GM12878 (cell line): ENCODE data around the gene CKAP5. TPM values are rescaled to one million over a fixed set of nuclear protein-coding genes. Genes with fewer than 3 reads are reported as not detected.

Experiments
- ASH2L ChIP-seq: fragments of 300-600, 200-600 bp; sonication (generic); IDR thresholded peaks from 2 replicates; pipeline ENCODE4 v1.6.1; 2017; ENCODE audit warnings: low read depth, mild to moderate bottlenecking, borderline replicate concordance
- ATF7 ChIP-seq: fragments of 450-650 bp; IDR thresholded peaks from 2 replicates; pipeline ENCODE4 v1.6.1; 2016; ENCODE audit warnings: low read depth, mild to moderate bottlenecking
- BACH1 ChIP-seq: fragments of 450-650 bp; IDR thresholded peaks from 2 replicates; pipeline ENCODE4 v1.6.1; 2017; ENCODE audit warnings: mild to moderate bottlenecking, borderline replicate concordance
- BHLHE40 ChIP-seq, 2 experiments: fragments of 450-650 bp in 1 of 2; IDR thresholded peaks; 2 replicates each; pipeline ENCODE4 v1.6.1; 2011 to 2017; ENCODE audit warnings: low read depth in 2 of 2, borderline replicate concordance in 1 of 2, improper control_type of control experiment in 1 of 2, low read length in 1 of 2, mild to moderate bottlenecking in 1 of 2
- BRCA1 ChIP-seq: IDR thresholded peaks from 2 replicates; pipeline ENCODE4 v1.6.1; 2011; ENCODE audit warnings: low read depth, low read length, improper control_type of control experiment
- CBX3 ChIP-seq: fragments of 200-600 bp; sonication (generic); IDR thresholded peaks from 2 replicates; pipeline ENCODE4 v1.6.1; 2016; ENCODE audit warnings: low read depth, borderline replicate concordance
- CEBPB ChIP-seq, 2 experiments: fragments of 150-350 bp in 1 of 2; IDR thresholded peaks; 2 replicates each; pipeline ENCODE4 v1.6.1; 2012 to 2014; ENCODE audit warnings: low read depth in 2 of 2, low read length in 2 of 2, borderline replicate concordance in 1 of 2, inconsistent platforms in 1 of 2
- CHD1 ChIP-seq: IDR thresholded peaks from 2 replicates; pipeline ENCODE4 v1.6.1; 2012; ENCODE audit warnings: low read depth, low read length, improper control_type of control experiment
- ELK1 ChIP-seq: IDR thresholded peaks from 2 replicates; pipeline ENCODE4 v1.6.1; 2012; ENCODE audit warnings: low read depth, low read length, improper control_type of control experiment
- FOXK2 ChIP-seq: fragments of 450-650 bp; IDR thresholded peaks from 2 replicates; pipeline ENCODE4 v1.6.1; 2017; ENCODE audit warnings: mild to moderate bottlenecking, moderate library complexity
- LARP7 ChIP-seq: fragments of 450-650 bp; IDR thresholded peaks from 2 replicates; pipeline ENCODE4 v1.6.1; 2017; ENCODE audit warnings: mild to moderate bottlenecking
- MEF2B ChIP-seq: fragments of 450-650 bp; IDR thresholded peaks from 2 replicates; pipeline ENCODE4 v1.6.1; 2018; ENCODE audit warnings: mild to moderate bottlenecking, moderate library complexity; ENCODE audit not compliant: partially characterized antibody, poor library complexity, severe bottlenecking
- NFIC ChIP-seq: IDR thresholded peaks from 2 replicates; pipeline ENCODE4 v1.6.1; 2012; ENCODE audit warnings: low read depth, mild to moderate bottlenecking, inconsistent platforms, low read length, moderate library complexity
- PAX8 ChIP-seq: fragments of 450-650 bp; IDR thresholded peaks from 2 replicates; pipeline ENCODE4 v1.6.1; 2017; ENCODE audit warnings: mild to moderate bottlenecking, moderate library complexity
- POLR2AphosphoS5 ChIP-seq: IDR thresholded peaks from 2 replicates; pipeline ENCODE4 v1.6.1; 2011; ENCODE audit warnings: mild to moderate bottlenecking, low read length, inconsistent platforms
- RAD51 ChIP-seq: fragments of 450-650 bp; IDR thresholded peaks from 2 replicates; pipeline ENCODE4 v1.6.1; 2016; ENCODE audit warnings: moderate library complexity, mild to moderate bottlenecking, inconsistent platforms
- RB1 ChIP-seq: fragments of 450-650 bp; formaldehyde crosslinking; IDR thresholded peaks from 2 replicates; pipeline ENCODE4 v1.6.1; 2017; ENCODE audit warnings: mild to moderate bottlenecking, borderline replicate concordance
- RELA ChIP-seq: fragments of 450-650 bp; IDR thresholded peaks from 2 replicates; pipeline ENCODE4 v1.8.0; 2014; ENCODE audit warnings: borderline replicate concordance; ENCODE audit not compliant: partially characterized antibody
- RELB ChIP-seq: fragments of 450-650 bp; IDR thresholded peaks from 2 replicates; pipeline ENCODE4 v1.6.1; 2017; ENCODE audit warnings: low read depth, mild to moderate bottlenecking, moderate library complexity
- SUPT20H ChIP-seq: IDR thresholded peaks from 2 replicates; pipeline ENCODE4 v1.6.1; 2011; ENCODE audit warnings: low read depth, mild to moderate bottlenecking, low read length, moderate library complexity, borderline replicate concordance; ENCODE audit not compliant: control insufficient read depth
- ZBTB33 ChIP-seq: fragments of 450-650 bp; IDR thresholded peaks from 2 replicates; pipeline ENCODE4 v1.6.1; 2017; ENCODE audit warnings: mild to moderate bottlenecking
- ZBTB40 ChIP-seq: fragments of 450-650 bp; IDR thresholded peaks from 2 replicates; pipeline ENCODE4 v1.6.1; 2016; ENCODE audit warnings: mild to moderate bottlenecking, moderate library complexity, borderline replicate concordance
- ZNF622 ChIP-seq: fragments of 450-650 bp; IDR thresholded peaks from 2 replicates; pipeline ENCODE4 v1.6.1; 2017; ENCODE audit warnings: mild to moderate bottlenecking, inconsistent platforms
- polyA plus RNA-seq, 11 experiments: library from polyadenylated mRNA; depleted of rRNA in 4 of 11; unstranded in 6 of 11; stranded (reverse) in 5 of 11; fragments of >200 nt; fragmentation: Nextera tagmentation in 4 of 11; fragmentation: Illumina TruSeq in 1 of 11; extraction: Ambion mirVana in 4 of 11; extraction: Trizol in 1 of 11; gene quantifications; 1 replicate in 1 of 11; 2 replicates in 10 of 11; pipeline versions ENCODE4 v1.2.1 to v1.2.3, GENCODE V29; 2011 to 2016; ENCODE audit warnings: inconsistent platforms in 2 of 11, missing spikeins in 2 of 11, low read depth in 1 of 11
- total RNA-seq, 4 experiments: library from RNA; depleted of rRNA in 3 of 4; stranded (reverse); fragments of >200 nt in 3 of 4; fragmentation: Illumina TruSeq in 1 of 4; extraction: Trizol in 1 of 4; gene quantifications; 2 replicates each; pipeline versions ENCODE4 v1.2.1 to v1.2.3, GENCODE V29; 2013 to 2021

The CKAP5 gene
- total and polyA plus RNA-seq, 10 of the 15 experiments (the other 5 are each of a cell fraction or from before 2014, with no cell fraction given), result 20.1 to 161 (median 79.8) TPM

- TF ChIP-seq ELK1 (no peak), NFIC (no peak), BRCA1 (no peak), BACH1 (0 out of 2 replicates have a peak, but pooled peaks have one; percentile 8), ZBTB33 (no peak), RELB (peak; percentile 48; the same call in 1 of the 2 replicates), SUPT20H (no peak), ZBTB40 (no peak), ZNF622 (no peak), LARP7 (no peak; the same call in 1 of the 2 replicates), POLR2AphosphoS5 (no peak; the same call in 1 of the 2 replicates), ASH2L (no peak), PAX8 (peak; percentile 7; the same call in 1 of the 2 replicates), CEBPB (IDR thresholded peaks at IDR 0.05; ENCODE audit: borderline replicate concordance in 1 of 2, low read depth in 2 of 2, low read length in 2 of 2) (no peak), RELA (no peak), MEF2B (no peak), CHD1 (no peak), RAD51 (no peak), ATF7 (no peak), RB1 (no peak), CBX3 (no peak), FOXK2 (no peak), BHLHE40 (IDR thresholded peaks at IDR 0.05; ENCODE audit: borderline replicate concordance in 1 of 2, low read depth in 2 of 2, low read length in 1 of 2) (no peak)
Observed at GRCh38 chr11:46701078-46701654, 144.9 kb downstream of the CKAP5 start (continued).
